ENCODE results near the gene ALDH1A1. TPM values are rescaled to one million over a fixed set of nuclear protein-coding genes. Genes with fewer than 3 reads are reported as not detected.
A peak's percentile ranks its signal among the peaks of the same experiment; 100 is the strongest.

Gene ALDH1A1
- total RNA-seq, 4 donors from 2014 or later, result 184 to 561 (median 251) TPM

- Histone ChIP-seq H3K4me1 (no peaks in the 10 kb centered on the region), H3K9me3 (no peaks in the 10 kb centered on the region), H3K27me3 (no peaks in the 10 kb centered on the region), H3K36me3 (peaks cover 0 to 20% (median 0%) of the 10 kb centered on the region in 3 donors), H3K27ac (peak overlapping the region in 1 of 4 donors; percentile 13), H3K4me3 (no peak overlapping the region)
- no peak for TF ChIP-seq POLR2A (IDR thresholded peaks at IDR 0.05)
- TF ChIP-seq, protein P1, sequence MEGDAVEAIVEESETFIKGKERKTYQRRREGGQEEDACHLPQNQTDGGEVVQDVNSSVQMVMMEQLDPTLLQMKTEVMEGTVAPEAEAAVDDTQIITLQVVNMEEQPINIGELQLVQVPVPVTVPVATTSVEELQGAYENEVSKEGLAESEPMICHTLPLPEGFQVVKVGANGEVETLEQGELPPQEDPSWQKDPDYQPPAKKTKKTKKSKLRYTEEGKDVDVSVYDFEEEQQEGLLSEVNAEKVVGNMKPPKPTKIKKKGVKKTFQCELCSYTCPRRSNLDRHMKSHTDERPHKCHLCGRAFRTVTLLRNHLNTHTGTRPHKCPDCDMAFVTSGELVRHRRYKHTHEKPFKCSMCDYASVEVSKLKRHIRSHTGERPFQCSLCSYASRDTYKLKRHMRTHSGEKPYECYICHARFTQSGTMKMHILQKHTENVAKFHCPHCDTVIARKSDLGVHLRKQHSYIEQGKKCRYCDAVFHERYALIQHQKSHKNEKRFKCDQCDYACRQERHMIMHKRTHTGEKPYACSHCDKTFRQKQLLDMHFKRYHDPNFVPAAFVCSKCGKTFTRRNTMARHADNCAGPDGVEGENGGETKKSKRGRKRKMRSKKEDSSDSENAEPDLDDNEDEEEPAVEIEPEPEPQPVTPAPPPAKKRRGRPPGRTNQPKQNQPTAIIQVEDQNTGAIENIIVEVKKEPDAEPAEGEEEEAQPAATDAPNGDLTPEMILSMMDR (IDR thresholded peaks at IDR 0.05), result no peak
- DNase-seq, result no peak
Measured at GRCh38 chr9:72898360-72898759, 54.5 kb downstream of the ALDH1A1 start.

DNA sequence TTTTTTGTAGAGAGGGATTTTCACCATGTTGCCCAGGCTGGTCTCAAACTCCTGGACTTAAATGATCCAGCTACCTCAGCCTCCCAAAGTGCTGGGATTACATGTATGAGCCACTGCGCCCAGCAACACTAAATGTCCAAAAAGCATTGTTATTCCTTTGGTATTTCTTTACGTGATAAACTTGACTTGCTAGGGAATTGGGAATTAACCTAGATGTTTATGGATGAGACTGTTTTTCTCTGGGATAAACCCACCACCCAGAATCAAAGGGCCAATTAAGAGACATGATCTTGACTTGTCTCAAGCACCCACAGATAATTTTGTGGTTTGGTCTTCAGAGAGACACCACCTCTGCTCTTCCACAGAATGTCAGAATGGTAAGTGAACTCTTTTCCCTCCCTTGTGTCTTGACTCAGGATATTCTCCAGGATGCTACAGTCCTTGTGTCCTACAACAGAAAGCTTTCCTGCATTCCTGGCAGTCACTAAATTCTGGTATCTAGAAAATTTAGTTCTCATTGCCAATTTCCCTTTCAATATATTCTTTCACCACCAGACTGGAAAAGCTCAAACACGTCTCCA lies 55.7 kb downstream of the ALDH1A1 start:
- no peaks in the 10 kb centered on the region for H3K27me3 ChIP-seq
- TF ChIP-seq POLR2A (IDR thresholded peaks at IDR 0.05), result no peak
- TF ChIP-seq, protein P1 (IDR thresholded peaks at IDR 0.05), result no peak
- DNase-seq, result no peak
- H3K36me3 ChIP-seq, result peaks cover 0 to 15% (median 0%) of the 10 kb centered on the region in 3 donors
- H3K27ac ChIP-seq, result no peak overlapping the region
- H3K4me3 ChIP-seq, result no peak overlapping the region
- H3K4me1 ChIP-seq, result no peaks in the 10 kb centered on the region
- no peaks in the 10 kb centered on the region for H3K9me3 ChIP-seq

DNA sequence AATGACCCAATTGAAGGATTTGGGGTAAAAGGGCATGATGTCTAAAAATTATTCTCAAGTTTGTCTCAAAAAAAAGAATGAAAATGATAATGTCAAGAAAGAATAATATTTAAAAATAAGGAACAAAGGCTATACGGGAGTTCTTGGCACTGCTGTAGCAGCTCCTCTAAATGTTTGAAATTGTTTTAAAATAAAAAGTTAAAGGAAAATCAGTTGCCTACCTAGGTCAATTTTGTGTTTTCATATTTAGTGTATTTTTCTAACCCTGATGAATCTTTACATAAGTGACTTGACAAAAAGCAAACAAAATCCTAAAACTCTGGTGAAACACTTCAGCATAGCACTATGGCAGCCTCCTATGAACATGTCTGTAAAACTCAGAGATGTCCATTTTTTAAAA lies 56.4 kb downstream of the ALDH1A1 start:
- Histone ChIP-seq H3K36me3 (peaks cover 0 to 16% (median 0%) of the 10 kb centered on the region in 3 donors), H3K27me3 (no peaks in the 10 kb centered on the region), H3K27ac (no peak overlapping the region), H3K4me1 (no peaks in the 10 kb centered on the region), H3K9me3 (no peaks in the 10 kb centered on the region), H3K4me3 (no peak overlapping the region)
- DNase-seq, result no peak
- TF ChIP-seq POLR2A (IDR thresholded peaks at IDR 0.05), result no peak
- TF ChIP-seq, protein P1 (IDR thresholded peaks at IDR 0.05), result no peak

DNA sequence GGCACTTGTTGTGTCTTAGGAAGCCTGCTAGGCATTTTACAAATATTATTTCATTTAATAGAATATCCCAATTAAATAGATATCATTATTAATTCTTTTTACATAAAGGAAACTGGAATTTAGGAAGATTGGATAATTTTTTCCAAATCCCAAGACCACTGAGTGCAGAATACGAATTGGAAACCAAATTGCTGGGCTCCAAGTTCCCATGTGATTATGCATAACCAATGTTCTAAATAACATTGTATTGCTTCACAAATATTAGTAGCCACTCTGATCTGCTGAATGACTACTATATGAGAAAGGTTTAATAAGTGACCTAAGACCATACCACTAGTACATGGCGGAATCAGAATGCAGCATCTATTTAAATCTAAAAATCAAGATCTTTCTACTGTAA lies 57.7 kb downstream of the ALDH1A1 start:
- no peaks in the 10 kb centered on the region for H3K27me3 ChIP-seq
- no peaks in the 10 kb centered on the region for H3K9me3 ChIP-seq
- H3K27ac ChIP-seq, result no peak overlapping the region
- no peak overlapping the region for H3K4me3 ChIP-seq
- no peak for DNase-seq
- peaks cover 0 to 12% (median 0%) of the 10 kb centered on the region in 3 donors for H3K36me3 ChIP-seq
- no peaks in the 10 kb centered on the region for H3K4me1 ChIP-seq
- TF ChIP-seq, protein P1 (IDR thresholded peaks at IDR 0.05), result no peak
- no peak for TF ChIP-seq POLR2A (IDR thresholded peaks at IDR 0.05)

- Histone ChIP-seq H3K27me3 (no peaks in the 10 kb centered on the region), H3K4me3 (no peak overlapping the region), H3K9me3 (no peaks in the 10 kb centered on the region), H3K4me1 (no peaks in the 10 kb centered on the region), H3K27ac (no peak overlapping the region), H3K36me3 (peaks cover 0 to 6% (median 0%) of the 10 kb centered on the region in 3 donors)
- no peak for DNase-seq
- TF ChIP-seq, protein P1 (IDR thresholded peaks at IDR 0.05), result no peak
- no peak for TF ChIP-seq POLR2A (IDR thresholded peaks at IDR 0.05)
Measured at GRCh38 chr9:72894342-72894741, 58.5 kb downstream of the ALDH1A1 start.

Data from Peyer's patch (tissue), 4 donors.